Measurements from ENCODE around the gene ISLR2. TPM values are rescaled to one million over a fixed set of nuclear protein-coding genes. Genes with fewer than 3 reads are reported as not detected.
A peak's percentile ranks its signal among the peaks of the same experiment; 100 is the strongest.

ISLR2 gene
- total and polyA plus RNA-seq, 2 experiments from 2014 or later, result 0.13 TPM; not detected in 1

DNA sequence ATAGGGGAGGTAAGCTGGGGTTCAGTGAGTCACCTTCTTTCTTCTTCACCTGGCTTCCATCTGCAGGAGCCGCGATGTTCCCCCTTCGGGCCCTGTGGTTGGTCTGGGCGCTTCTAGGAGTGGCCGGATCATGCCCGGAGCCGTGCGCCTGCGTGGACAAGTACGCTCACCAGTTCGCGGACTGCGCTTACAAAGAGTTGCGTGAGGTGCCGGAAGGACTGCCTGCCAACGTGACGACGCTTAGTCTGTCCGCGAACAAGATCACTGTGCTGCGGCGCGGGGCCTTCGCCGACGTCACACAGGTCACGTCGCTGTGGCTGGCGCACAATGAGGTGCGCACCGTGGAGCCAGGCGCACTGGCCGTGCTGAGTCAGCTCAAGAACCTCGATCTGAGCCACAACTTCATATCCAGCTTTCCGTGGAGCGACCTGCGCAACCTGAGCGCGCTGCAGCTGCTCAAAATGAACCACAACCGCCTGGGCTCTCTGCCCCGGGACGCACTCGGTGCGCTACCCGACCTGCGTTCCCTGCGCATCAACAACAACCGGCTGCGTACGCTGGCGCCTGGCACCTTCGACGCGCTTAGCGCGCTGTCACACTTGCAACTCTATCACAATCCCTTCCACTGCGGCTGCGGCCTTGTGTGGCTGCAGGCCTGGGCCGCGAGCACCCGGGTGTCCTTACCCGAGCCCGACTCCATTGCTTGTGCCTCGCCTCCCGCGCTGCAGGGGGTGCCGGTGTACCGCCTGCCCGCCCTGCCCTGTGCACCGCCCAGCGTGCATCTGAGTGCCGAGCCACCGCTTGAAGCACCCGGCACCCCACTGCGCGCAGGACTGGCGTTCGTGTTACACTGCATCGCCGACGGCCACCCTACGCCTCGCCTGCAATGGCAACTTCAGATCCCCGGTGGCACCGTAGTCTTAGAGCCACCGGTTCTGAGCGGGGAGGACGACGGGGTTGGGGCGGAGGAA lies 2.6 kb downstream of the ISLR2 start:
- H3K36me3 ChIP-seq (replicated peaks; ENCODE audit: insufficient read depth, low read depth), result no peaks in the 10 kb centered on the region
- no peak for DNase-seq (ENCODE audit: low spot score)
- no peaks in the 10 kb centered on the region for H4K20me1 ChIP-seq (ENCODE audit: insufficient read depth, poor library complexity, severe bottlenecking)
- no peak overlapping the region for H3K4me3 ChIP-seq
- H3K9me2 ChIP-seq (replicated peaks; ENCODE audit: insufficient read depth), result no peaks in the 10 kb centered on the region
- no peaks in the 10 kb centered on the region for H3K9me3 ChIP-seq (ENCODE audit: low read depth)
- TF ChIP-seq, protein P1, sequence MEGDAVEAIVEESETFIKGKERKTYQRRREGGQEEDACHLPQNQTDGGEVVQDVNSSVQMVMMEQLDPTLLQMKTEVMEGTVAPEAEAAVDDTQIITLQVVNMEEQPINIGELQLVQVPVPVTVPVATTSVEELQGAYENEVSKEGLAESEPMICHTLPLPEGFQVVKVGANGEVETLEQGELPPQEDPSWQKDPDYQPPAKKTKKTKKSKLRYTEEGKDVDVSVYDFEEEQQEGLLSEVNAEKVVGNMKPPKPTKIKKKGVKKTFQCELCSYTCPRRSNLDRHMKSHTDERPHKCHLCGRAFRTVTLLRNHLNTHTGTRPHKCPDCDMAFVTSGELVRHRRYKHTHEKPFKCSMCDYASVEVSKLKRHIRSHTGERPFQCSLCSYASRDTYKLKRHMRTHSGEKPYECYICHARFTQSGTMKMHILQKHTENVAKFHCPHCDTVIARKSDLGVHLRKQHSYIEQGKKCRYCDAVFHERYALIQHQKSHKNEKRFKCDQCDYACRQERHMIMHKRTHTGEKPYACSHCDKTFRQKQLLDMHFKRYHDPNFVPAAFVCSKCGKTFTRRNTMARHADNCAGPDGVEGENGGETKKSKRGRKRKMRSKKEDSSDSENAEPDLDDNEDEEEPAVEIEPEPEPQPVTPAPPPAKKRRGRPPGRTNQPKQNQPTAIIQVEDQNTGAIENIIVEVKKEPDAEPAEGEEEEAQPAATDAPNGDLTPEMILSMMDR (IDR thresholded peaks at IDR 0.05; ENCODE audit: poor library complexity), result peak; percentile 4
- TF ChIP-seq EZH2 (IDR thresholded peaks at IDR 0.05; ENCODE audit: borderline replicate concordance) (peak; percentile 89), EZH2phosphoT487 (IDR thresholded peaks at IDR 0.05; ENCODE audit: low read depth, severe bottlenecking, unreplicated experiment) (peak; percentile 46)
- H3K79me2 ChIP-seq, result no peaks in the 10 kb centered on the region
- H2AFZ ChIP-seq, result no peak overlapping the region
- peaks cover 96% of the 10 kb centered on the region for H3K27me3 ChIP-seq
- H3K4me2 ChIP-seq, result peak overlapping the region; percentile 33
- H3K27ac ChIP-seq, result no peak overlapping the region
- 7% methylated on average over 90 of the region's 90 CpGs for WGBS (ENCODE audit: low lambda C conversion rate, missing lambda C conversion rate)
- H3K4me1 ChIP-seq (ENCODE audit: insufficient read depth), result peaks cover 38% of the 10 kb centered on the region

DNA sequence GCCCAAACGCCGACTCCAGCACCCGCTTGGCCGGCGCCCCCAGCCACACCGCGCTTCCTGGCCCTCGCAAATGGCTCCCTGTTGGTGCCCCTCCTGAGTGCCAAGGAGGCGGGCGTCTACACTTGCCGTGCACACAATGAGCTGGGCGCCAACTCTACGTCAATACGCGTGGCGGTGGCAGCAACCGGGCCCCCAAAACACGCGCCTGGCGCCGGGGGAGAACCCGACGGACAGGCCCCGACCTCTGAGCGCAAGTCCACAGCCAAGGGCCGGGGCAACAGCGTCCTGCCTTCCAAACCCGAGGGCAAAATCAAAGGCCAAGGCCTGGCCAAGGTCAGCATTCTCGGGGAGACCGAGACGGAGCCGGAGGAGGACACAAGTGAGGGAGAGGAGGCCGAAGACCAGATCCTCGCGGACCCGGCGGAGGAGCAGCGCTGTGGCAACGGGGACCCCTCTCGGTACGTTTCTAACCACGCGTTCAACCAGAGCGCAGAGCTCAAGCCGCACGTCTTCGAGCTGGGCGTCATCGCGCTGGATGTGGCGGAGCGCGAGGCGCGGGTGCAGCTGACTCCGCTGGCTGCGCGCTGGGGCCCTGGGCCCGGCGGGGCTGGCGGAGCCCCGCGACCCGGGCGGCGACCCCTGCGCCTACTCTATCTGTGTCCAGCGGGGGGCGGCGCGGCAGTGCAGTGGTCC lies 3.5 kb downstream of the ISLR2 start:
- no peak overlapping the region for H2AFZ ChIP-seq
- H3K36me3 ChIP-seq (replicated peaks; ENCODE audit: insufficient read depth, low read depth), result no peaks in the 10 kb centered on the region
- H3K9me2 ChIP-seq (replicated peaks; ENCODE audit: insufficient read depth), result no peaks in the 10 kb centered on the region
- no peaks in the 10 kb centered on the region for H3K79me2 ChIP-seq
- WGBS (ENCODE audit: low lambda C conversion rate, missing lambda C conversion rate), result 10% methylated on average over 47 of the region's 71 CpGs
- TF ChIP-seq, protein P1 (IDR thresholded peaks at IDR 0.05; ENCODE audit: poor library complexity), result no peak
- TF ChIP-seq EZH2 (IDR thresholded peaks at IDR 0.05; ENCODE audit: borderline replicate concordance), result peak; percentile 81
- peaks cover 91% of the 10 kb centered on the region for H3K27me3 ChIP-seq
- H3K27ac ChIP-seq, result no peak overlapping the region
- peak overlapping the region; percentile 29 for H3K4me2 ChIP-seq
- no peaks in the 10 kb centered on the region for H4K20me1 ChIP-seq (ENCODE audit: insufficient read depth, poor library complexity, severe bottlenecking)
- DNase-seq (ENCODE audit: low spot score), result no peak
- no peaks in the 10 kb centered on the region for H3K9me3 ChIP-seq (ENCODE audit: low read depth)
- peaks cover 35% of the 10 kb centered on the region for H3K4me1 ChIP-seq (ENCODE audit: insufficient read depth)
- H3K4me3 ChIP-seq, result no peak overlapping the region

DNA sequence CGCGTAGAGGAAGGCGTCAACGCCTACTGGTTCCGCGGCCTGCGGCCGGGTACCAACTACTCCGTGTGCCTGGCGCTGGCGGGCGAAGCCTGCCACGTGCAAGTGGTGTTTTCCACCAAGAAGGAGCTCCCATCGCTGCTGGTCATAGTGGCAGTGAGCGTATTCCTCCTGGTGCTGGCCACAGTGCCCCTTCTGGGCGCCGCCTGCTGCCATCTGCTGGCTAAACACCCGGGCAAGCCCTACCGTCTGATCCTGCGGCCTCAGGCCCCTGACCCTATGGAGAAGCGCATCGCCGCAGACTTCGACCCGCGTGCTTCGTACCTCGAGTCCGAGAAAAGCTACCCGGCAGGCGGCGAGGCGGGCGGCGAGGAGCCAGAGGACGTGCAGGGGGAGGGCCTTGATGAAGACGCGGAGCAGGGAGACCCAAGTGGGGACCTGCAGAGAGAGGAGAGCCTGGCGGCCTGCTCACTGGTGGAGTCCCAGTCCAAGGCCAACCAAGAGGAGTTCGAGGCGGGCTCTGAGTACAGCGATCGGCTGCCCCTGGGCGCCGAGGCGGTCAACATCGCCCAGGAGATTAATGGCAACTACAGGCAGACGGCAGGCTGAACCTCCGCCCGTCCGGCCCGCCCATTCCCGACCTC lies 4.1 kb downstream of the ISLR2 start:
- Histone ChIP-seq H3K79me2 (no peaks in the 10 kb centered on the region), H3K27ac (no peak overlapping the region), H3K36me3 (replicated peaks; ENCODE audit: insufficient read depth, low read depth) (no peaks in the 10 kb centered on the region), H3K4me3 (no peak overlapping the region), H3K9me3 (ENCODE audit: low read depth) (no peaks in the 10 kb centered on the region), H3K4me2 (peak overlapping the region; percentile 96), H3K27me3 (peaks cover 85% of the 10 kb centered on the region), H3K4me1 (ENCODE audit: insufficient read depth) (peaks cover 28% of the 10 kb centered on the region), H3K9me2 (replicated peaks; ENCODE audit: insufficient read depth) (no peaks in the 10 kb centered on the region), H4K20me1 (ENCODE audit: insufficient read depth, poor library complexity, severe bottlenecking) (no peaks in the 10 kb centered on the region), H2AFZ (no peak overlapping the region)
- TF ChIP-seq EZH2phosphoT487 (IDR thresholded peaks at IDR 0.05; ENCODE audit: low read depth, severe bottlenecking, unreplicated experiment) (peak; percentile 55), EZH2 (IDR thresholded peaks at IDR 0.05; ENCODE audit: borderline replicate concordance) (peak; percentile 22)
- TF ChIP-seq, protein P1 (IDR thresholded peaks at IDR 0.05; ENCODE audit: poor library complexity), result peak; percentile 39
- peak; percentile 61 for DNase-seq (ENCODE audit: low spot score)
- 6% methylated on average over 51 of the region's 53 CpGs for whole genome bisulfite sequencing (ENCODE audit: low lambda C conversion rate, missing lambda C conversion rate)
